ENCODE measurements around the gene MYO5A.
A peak's percentile ranks its signal among the peaks of the same experiment; 100 is the strongest.
"Not testable (repeated sequence)": the region's sequence is repeated elsewhere in the genome, so short reads cannot be mapped to it uniquely, and the experiment has no call there.

Gene MYO5A

DNA sequence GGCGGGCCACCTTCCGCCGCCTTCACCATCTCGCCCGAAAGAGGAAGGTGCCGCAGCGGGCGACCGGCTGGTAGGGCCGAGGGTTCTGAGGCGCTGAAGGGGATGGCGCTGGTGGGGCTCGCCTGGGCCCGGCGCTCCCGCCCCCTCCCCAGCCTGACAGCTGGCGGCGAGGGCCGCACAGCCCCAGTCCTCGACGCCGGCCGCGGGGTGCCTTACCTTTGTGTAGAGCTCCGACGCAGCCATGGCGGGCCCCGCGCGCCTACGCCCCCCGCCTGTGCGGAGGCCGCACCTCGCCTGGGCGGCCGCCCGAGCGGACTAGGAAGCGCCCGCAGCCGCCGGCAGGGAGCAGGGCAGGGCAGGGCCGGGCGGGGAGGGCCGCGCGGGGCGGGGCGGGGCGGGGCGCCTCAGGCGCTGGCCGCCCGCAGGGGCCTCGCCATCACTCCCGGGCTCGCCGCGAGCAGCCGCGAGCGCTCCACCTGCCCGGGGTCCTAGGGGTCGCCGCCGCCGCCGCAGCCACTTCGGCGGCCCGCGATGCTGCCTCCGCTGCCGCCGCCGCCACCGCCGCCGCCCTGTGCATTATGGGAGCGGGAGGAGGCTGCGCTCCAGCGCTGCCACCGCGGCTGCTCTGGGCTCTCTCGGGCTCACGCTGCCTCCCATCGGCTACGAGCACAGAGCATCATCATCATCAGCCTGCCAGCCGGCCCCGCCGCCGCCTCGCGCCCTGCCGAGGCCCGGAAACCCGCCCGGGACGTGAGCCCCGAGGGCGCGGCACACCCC, at the start of gene MYO5A:
MYO5A (minus strand) TSS at position 317 of the 777 bp plus-strand sequence; CDS start at position 243, 74 bp downstream.
- DNase-seq: no peak

DNA sequence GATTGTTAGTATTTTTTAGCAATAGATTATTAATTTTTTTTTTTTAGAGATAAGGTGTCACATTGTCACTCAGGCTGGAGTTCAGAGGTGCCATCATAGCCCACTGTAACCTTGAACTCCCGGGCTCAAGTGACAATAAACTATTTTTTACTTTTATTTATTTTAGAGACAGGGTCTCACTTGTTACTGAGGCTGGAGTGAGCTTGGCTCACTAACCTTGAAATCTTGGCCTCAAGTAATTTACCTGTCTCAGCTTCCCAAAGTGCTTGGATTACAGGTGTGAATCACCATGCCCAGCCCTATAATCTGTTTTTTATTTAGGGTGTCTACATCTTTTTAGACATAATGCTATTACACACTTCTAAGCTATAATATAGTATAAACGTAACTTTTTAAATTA, 48.0 kb upstream of the MYO5A start:
- DNase-seq: no peak

DNA sequence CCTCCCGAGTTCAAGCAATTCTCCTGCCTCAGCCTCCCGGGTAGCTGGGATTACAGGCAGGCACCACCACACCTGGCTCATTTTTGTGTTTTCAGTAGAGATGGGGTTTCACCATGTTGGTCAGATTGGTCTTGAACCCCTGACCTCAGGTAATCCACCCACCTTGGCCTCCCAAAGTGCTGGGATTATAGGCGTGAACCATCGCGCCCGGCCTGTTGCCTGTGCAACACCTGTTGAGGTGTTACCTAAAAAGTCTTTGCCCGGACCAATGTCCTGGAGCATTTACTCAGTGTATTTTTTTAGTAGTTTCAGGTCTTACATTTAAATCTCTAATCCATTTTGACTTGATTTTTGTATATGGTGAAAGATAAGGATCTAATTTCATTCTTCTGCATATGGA, 46.9 kb upstream of the MYO5A start:
- not testable (repeated sequence) for DNase-seq

DNA sequence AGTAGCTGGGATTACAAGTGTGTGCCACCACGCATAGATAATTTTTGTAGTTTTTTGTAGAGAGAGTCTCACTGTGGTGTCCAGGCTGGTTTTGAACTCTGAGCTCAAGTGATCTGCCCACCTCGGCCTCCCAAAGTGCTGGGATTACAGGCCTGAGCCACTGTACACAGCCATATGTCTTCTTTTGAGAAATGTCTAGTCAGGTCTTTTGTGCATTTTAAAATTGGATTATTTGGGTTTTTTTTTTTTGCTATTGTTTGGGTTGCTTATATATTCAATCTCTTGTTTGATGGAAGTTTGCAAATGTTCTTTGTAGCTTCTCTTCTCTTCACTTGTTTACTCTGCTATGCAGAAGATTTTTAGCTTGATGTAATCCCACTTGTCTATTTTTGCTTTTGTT, 46.4 kb upstream of the MYO5A start:
- DNase-seq: no peak

DNA sequence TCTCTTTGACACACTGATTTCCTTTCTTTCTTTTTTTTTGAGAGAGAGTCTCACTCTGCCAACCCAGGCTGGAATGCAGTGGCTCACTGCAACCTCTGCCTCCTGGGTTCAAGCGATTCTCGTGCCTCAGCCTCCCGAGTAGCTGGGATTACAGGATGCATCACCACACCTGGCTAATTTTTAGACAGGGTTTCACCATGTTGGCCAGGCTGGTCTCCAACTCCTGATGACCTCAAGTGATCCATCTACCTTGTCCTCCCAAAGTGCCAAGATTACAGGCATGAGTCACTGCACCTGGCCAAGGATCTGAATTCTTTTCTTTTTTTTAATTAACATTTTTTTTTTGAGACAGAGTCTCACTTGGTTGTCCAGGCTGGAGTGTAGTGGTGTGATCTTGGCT, 45.9 kb upstream of the MYO5A start:
- not testable (repeated sequence) for DNase-seq

DNA sequence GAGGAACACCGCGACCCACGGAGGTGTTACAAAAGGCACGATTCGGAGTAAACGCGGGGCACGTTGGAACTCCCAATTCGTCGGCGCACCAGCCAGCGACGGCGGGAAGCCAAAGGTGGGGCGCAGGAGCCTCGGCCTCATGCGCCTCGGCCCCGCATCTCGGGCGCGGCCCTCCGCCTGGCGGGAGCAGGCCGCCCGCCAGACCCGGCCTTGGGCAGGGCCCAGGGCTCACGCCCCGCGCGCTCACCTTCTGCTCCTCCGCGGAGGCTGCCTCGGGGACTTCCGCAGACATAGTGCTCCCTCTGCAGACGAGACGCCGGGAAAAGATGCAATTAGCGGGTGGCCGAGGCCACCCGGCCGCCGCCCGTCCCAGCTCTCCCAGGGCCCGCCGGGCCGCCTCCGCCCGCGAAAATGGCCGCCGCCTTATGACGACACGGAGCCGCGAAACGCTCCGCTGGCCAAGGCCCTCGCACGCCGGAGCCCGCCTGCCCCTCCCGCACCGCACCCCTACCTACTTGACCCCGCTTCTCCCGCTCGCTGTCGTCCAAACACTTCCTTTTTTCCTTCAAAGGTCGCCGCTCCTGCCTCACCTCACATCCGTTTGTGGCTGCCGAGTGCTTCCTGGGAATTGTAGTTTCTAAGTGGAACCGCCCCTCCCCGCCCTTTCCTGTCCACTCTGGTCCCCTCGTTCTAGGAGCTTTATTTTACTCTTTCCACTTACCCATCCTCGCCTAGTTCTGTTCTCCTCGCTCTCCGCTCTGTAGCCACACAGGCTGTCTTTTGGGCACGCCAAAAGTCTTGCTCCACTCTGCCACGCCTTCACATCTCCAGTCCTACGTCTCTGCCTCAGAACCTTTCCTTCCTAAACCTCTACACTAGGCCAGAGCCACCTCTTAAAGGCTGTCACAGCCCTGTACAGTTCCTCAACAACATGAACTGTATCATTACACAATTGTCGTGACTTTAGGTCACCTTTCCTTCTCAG, 40.2 kb upstream of the MYO5A start, which contains the start of gene ARPP19:
ARPP19 (minus strand) TSS at position 430 of the 985 bp plus-strand sequence; CDS start at position 292, 138 bp downstream.
- peak; percentile 58 for DNase-seq

DNA sequence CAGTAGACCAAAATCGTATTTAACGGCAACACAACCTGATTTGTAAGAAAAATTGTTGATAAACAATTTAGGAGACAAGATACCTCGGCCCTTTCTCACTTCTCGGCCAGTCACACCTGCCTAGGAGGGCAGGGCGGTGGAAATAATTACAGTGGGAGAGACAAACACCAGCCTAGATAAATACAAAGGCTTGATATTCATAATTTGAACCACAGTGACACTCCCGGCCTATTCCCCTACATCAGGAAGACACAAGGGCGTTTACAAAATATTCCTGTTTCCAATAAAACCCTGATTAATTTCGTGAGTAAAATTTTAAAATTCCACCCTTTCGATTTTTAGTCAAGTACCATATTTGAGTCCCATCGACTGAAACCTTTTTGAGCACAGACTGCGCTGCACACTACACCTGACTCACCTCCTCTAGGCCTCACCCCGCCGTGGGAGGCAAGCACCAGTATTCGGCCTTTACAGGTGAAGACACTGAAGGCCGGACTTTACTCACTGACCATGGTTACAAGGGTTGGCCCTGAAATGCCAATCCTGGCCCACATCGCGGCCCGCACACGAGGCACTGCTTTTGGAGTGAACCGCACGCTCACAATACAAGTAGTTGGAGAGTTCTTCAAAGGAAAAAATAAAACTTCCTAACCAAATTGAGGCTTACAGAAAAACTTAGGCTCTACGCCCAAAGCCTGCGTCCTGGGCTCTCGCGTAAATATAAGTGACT, 39.4 kb upstream of the MYO5A start:
- DNase-seq: no peak

DNA sequence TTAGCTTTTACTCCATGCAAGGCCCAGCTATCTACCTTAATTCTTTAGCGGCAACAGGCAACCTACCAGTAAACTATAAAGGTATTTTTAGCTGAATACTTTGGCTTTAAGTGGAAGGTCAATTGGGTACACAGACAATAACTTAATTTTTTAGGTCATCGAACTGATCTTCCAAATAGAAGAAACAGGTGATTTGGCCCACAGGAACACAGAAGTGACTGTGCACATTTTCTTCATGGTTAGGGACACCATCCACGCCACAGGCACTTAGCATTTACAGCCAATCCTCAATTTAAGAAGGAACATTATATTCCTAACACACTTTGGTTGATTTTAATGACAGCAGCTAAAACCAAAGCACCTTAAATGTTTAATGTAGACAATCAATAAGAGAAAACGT, 38.2 kb upstream of the MYO5A start:
- DNase-seq: no peak

DNA sequence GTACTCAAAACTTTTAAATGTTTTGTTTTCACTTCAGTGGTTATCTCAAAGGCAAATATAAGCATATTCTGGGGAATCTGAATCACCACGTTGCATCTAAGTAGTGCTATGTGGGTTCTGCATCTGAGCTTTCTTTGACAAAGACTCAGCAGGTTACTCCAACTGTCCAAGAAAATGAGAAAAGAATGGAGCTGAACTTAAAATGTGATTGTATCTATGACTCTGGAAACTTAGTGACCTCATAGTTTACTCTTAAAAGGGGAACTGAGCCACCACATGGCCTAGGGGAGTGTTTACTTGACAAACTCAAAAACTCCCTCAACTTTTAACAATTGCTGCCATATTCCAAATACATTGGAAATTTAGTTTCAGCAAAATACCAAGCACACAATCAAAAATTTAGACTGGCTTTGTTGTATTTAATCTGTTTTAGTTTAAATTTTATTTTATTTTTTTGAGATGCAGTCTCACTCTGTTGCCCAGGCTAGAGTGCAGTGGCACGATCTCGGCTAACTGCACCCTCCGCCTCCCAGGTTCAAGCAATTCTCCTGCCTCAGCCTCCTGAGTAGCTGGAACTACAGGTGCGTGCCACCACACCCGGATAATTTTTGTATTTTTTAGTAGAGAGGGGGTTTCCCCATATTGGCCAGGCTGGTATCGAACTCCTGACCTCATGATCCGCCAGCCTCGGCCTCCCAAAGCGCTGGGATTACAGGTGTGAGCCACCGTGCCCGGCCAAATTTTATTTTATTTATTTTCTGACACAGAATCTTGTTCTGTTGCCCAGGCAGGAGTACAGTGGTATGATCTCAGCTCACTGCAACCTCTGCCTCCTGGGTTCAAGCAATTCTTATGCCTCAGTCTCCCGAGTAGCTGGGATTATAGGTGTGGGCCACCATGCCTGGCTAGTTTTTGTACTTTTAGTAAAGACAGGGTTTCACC, 37.0 kb upstream of the MYO5A start:
- peak; percentile 2 for DNase-seq

DNA sequence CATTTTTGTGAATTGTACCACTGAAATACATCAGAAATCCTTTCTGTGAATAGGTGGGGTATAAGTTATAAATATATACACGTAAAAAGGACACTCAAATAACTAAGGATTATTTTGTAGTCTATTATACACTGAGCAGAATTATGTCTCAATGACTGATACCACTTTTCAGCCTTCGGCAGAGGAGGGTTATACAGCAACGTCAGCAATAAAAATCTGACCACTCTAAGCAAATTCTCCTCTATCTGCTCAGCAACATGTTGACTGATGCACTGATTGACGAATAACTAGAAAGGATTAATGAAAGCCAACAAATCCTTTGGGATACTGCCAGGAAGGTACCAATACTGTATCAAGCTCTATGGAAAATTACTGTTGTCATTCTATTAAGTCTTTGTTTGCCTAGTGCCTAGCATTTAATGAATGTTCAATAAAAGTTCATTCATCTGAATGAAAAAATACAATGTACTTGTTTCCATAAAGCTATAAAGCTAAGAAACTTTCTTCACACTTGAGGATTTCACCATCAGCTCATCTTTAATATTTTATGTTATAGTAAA, 34.9 kb upstream of the MYO5A start:
- DNase-seq: no peak

DNA sequence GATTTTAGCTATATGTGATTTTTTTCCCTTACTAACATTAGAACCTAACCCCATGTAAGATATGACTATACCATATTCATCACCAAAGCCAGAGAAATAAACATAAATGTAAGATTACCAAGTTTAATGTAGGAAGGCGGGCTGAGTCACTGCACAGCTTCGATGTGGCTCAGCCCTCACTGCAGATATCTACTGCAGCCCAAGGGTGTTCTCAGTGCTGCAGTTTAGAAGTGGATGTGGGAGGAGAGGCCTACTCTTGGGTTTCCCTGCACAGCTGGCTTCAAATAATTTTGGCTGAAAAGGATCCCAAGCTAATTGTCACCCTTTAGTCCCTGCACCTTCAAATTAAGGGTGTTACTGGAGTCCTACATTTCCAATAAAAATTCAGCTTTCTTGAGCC, 30.9 kb upstream of the MYO5A start:
- no peak for DNase-seq

DNA sequence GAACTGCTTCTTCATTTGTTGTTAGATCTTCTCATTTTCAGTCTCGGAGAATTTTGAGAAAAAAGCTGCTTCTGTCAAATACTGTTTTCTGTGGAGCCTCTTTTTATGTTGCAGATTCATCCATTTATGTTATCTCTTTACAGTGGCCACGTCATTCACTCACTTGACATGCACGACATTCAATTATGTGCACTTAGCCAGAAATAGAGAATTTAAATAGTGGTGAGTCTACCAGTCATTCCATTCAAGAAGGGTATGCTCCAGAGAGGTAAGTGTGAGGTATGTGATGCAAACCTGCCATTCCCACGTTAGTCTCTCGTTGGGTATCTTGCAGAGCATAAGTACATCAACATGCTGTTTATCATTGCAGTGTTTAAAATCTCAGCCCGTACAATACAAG, 30.3 kb upstream of the MYO5A start:
- DNase-seq: no peak

DNA sequence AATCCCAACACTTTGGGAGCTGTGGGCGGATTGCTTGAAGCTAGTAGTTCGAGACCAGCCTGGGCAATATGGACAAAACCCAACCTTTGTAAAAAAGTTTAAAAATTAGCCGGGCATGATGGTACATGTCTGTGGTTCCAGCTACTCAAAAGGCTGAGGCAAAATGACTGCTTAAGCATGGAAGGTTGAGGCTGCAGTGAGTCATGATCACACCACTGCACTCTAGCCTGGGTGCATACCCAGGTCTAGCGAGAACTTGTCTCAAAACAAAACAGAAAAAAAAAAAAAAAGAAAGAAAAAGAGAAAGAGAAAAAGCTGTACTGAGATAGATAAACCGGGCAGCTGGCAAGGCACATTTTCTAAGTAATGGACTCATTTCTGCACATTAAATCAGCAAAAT, 29.5 kb upstream of the MYO5A start:
- DNase-seq: no peak

DNA sequence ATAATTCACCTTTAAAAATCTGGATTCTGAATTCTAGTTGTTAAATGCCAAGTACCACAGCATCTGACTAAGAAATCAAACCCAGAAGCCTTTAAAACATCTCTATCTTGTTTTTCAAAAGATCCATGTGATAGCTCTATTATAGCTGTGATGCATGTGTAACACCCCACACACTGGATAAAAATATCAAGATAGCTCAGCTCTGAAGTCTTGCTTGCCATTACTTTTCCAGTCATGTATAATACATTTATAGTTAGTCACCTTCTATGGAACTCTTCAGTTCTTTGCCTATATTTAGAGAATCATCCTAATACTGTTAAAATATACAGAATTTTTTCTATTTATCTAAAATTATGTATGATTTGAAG, 28.6 kb upstream of the MYO5A start:
- DNase-seq: no peak

DNA sequence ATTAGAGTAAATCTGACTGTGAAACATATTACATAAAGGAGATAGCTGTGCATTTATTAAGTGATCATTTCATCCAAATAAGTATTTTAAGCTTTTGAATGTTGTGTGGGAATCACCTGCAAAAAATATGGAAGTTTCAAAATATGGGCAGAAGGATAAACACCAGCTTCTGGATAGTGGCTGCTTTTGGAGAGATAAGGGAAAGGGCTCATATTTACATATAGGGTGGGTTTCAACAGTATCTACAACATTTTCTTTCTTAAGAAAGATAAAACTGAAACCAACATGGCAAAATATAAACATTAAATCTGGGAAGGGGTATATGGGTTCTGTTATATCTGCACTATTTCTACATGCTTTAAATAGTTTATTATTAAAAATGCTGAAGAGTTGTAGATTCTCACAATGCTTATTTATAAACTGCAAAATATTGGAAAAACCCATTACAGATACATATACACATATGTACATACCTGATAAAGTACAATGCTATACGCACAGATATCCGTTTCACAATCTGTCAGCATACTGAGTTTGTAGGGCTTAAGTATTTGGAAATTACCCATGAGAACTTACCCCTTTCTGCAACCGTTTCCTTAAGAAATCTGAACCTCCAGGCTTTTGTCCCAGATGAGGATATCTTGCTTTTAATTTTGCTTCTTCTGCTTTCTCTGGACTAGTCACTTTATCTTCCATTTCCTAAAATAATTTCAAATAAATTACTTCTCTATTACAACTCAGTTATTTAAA, 28.0 kb upstream of the MYO5A start:
- peak; percentile 19 for DNase-seq

DNA sequence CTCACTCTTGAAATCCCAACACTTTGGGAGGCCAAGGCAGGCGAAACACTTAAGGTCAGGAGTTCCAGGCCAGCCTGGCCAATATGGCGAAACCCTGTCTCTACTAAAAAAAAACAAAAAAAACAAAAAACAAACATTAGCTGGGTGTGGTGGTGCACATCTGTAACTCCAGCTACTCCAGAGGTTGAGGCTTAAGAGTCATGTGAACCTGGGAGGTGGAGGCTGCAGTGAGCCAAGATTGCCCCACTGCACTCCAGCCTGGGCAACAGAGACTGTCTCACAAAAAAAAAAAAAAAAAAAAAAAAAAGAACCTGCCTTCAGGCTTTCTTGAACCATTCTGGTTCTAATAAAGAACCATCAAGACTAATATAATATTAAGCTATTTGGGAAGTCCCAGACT, 23.6 kb upstream of the MYO5A start:
- peak; percentile 36 for DNase-seq

DNA sequence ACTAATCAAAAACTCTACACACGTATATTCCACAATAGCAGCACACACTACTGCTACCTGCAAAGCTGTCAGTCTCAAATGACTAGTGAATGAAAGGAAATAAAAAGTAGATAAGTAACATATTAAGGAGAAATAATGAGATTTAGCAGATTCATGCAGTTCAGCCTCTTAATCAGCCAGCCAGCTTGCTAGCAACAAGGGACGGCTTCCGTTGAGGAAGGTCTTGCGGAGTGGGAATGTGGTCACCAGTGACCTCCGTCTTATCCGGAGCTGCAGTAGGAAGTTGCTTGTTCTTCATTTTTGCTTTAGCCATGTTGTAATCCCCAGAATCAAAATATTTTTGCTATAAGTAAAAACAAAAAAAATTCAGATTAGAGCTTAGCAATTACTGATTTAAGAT, 23.1 kb upstream of the MYO5A start:
- DNase-seq: peak; percentile 83

DNA sequence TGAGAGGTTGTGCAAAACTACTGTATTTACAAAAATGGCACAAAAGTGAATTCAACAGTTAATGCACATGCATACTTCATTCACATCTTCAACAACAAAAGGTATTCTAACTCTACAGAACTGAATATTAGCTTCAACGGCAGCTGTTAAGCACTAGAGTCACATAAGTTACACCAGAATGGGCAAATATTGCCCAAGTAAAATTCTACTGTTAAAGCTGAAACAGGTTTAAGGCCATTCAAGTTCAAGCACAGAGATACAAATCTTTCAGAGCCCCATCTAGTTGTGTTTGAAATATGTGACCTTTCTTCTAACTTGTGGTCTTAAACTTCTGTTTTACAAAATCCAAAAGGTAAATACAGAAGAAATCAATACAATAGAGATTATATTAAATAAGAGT, 22.5 kb upstream of the MYO5A start:
- DNase-seq: peak; percentile 9

DNA sequence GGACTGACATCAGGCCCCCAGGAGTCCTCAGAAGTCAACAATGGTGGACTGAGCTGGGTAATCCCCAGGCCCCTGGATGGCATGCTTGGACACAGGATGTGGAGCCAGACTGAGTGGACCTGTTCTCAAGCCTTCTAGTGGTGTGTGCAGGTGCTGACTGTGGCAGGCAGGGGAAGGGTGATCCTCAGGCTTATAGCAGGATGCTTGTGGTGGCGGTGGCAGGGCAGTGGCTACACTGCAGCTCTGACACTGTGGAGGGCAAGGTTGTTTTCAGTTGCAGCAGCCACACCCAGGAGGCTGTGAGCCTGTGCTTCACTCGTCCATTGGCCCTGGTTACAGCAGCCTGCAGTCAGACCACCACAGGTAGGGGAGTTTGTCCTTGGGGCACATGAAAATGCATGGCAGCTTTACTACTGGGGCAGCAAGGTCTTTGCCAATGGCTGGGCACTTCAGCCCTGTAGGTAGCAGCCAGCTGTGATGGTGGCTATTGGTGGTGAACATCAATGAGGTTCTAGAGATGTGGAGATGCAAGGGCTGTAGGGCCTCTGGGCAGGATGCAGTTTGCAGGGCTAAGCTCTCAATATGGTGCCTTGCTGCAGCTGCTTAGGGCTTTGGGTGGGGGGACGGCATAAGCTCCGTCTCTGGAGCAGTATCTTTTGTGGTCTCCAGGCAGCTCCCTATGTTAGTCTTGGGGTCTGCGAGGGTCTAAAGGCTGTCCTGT, 17.5 kb upstream of the MYO5A start:
- DNase-seq: no peak

DNA sequence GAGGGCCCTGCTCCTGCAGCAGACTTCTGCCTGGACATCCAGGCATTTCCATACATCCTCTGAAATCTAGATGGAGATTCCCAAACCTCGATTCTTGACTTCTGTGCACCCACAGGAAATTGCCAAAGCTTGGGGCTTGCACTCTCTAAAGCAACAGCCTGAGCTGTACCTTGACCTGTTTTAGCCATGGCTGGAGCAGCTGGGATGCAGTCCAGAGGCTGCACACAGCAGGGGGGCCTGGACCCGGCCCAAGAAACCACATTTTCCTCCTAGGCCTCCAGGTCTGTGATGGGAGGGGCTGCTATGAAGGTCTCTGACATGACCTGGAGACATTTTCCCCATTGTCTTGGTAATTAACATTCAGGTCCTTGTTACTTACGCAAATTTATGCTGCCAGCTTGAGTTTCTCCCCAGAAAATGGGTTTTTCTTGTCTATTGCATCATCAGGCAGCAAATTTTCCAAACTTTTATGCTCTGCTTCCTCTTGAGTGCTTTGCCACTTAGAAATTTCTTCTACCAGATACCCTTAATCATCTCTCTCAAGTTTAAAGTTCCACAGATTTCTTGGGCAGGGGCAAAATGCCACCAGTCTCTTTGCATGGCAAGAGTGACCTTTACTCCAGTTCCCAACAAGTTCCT, 11.8 kb upstream of the MYO5A start:
- no peak for DNase-seq

Data from GF-D8 (cell line).